GM18907 (cell line): ENCODE data around the gene ZNF219.
A peak's percentile ranks its signal among the peaks of the same experiment; 100 is the strongest.

Experiments
- ATAC-seq: cut with Tn5 transposase; IDR thresholded peaks from one replicate; pipeline ENCODE4 v1.9.1; 2021; ENCODE audit warnings: mild to moderate bottlenecking, moderate library complexity; ENCODE audit not compliant: unreplicated experiment

ZNF219 gene

GRCh38 chr14:21088687-21089086 is 9.8 kb downstream of the ZNF219 start:
- ATAC-seq = no peak

DNA sequence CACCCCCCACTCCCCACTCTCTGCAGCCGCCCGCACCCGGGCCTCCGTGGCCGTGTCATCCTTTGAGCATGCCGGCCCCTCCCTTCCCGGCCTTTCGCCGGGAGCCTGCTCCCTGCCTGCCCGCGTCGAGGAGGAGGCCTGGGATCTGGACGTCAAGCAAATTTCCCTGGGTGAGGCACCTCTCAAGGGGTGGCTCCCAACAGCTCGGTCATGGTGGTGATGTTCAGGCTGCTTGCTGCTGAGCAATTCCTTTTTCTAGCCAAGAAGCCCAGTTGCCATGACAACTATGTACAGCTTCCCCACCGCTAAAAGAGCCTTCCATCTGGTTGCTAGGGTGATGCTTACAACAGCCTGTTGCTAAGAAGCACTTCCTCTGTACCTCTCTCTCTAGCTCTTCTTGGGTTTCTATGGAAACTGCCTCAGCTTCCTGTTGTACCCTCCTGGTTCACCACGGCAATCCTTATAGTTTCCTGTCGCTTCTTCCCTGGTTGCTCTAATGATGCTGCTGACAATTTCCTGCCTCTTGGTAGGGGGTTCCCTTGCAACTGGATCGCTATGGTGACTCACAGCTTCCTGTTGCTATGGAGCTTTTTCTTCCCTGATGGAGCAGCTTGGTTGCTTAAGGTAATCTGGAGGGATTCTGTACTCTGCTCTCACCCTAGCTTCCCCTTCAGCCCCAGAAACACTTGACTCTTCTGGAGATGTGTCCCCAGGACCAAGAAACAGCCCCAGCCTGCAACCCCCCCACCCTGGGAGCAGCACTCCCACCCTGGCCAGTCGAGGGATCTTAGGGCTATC is 11.0 kb downstream of the ZNF219 start:
- ATAC-seq = peak; percentile 66

GRCh38 chr14:21086908-21087293 is 11.6 kb downstream of the ZNF219 start:
- ATAC-seq = no peak

GRCh38 chr14:21084998-21085853 is 13.2 kb downstream of the ZNF219 start:
- no peak for ATAC-seq

DNA sequence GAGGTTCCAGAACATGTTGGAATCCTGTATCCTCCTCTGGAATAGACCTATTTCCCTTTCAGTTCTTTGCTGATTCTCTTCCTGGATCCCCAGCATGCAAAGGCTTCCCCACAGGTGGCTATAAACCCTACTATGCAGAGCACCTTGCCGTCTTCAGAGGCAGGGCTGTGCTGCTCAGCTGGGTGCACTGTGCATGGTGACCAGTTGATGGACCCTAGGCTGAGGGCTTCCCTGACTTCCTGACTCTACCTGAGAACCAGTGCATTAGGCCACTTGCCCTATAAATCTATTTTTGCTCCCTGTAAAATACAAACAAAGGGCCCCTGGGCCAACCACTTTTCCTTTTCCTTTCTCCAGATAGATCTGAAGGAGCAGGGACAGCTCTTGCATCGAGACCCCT is 14.1 kb downstream of the ZNF219 start:
- ATAC-seq = no peak

DNA sequence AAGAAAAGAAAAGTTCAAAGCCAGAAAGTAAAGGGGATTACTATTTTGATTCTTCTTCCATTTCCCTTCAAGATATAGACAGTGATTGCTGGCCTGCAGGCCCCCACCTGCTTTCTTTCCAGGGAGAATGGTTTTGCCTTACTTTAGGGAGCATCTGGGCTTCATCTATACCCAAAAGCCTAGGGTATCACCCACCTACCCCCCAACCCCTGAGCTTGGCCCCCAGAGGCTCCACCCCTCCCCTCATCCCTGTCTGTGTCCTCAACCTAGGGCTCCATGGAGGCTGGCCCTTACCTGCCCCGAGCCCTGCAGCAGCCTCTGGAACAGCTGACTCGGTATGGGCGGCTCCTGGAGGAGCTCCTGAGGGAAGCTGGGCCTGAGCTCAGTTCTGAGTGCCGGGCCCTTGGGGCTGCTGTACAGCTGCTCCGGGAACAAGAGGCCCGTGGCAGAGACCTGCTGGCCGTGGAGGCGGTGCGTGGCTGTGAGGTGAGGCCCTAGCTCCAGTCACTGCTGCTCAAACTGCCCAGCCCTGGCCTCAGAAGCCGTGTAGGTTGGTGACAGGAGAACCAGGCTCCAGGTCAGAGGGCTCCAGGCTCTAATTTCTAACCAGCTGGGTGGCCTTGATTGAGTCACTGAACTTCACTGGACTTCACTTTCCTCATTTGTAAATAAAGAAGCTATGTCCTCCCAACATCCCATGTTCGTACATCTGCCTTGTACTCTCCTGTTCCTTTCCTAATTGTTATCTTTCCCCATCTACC is 14.7 kb downstream of the ZNF219 start:
- no peak for ATAC-seq

GRCh38 chr14:21081521-21082142 is 16.8 kb downstream of the ZNF219 start:
- ATAC-seq = no peak

DNA sequence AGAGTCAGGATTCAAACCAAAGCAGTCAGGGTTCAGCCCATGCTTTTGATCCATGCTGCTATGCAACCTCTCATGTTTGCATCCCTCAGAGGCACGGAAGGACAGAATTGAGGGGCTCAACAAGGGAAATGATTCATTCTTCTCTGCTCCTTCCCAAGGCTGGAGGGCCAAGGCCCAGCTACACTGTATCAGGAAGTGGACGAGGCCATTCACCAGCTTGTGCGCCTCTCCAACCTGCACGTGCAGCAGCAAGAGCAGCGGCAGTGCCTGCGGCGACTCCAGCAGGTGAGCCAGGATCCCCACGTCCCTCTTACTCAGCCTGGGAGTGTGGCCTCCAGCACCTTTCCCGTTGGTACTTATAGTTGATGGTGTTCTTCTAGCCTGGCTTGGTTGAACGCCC is 19.7 kb downstream of the ZNF219 start:
- no peak for ATAC-seq

DNA sequence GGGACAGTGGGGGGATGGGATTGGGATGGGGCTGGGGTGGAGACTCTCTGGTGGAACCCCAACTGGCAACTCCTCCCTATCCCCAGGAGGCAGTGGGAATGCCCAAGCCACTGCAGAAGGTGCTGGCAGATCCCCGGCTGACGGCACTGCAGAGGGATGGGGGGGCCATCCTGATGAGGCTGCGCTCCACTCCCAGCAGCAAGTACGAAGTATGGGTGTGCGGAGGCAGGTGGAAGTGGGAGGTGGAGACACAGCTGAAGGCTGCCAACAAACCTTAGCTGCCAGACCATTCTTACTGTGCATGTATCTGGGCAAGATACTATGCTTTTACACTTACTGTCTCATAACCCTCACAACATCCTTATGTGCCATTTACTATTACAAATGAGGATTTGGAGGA is 20.2 kb downstream of the ZNF219 start:
- ATAC-seq = no peak

DNA sequence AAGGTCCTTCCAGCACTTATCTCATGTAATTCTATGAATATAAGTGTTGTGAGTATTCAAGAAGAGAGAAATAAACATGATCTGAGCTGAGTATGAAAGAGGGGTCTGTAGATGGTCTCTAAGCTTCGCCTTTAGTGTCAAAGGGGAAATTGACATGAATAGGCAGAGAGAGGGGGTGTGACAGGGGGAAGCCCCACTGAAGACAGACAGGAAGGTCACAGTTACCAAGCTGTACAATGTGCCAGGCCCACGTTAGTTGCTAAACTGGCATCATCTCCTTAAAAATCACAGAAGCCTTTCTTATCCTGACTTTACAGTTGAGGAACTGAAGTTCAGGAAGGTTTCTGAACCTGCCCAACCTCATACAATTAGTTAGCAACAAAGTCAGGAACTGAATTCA is 20.8 kb downstream of the ZNF219 start:
- no peak for ATAC-seq

DNA sequence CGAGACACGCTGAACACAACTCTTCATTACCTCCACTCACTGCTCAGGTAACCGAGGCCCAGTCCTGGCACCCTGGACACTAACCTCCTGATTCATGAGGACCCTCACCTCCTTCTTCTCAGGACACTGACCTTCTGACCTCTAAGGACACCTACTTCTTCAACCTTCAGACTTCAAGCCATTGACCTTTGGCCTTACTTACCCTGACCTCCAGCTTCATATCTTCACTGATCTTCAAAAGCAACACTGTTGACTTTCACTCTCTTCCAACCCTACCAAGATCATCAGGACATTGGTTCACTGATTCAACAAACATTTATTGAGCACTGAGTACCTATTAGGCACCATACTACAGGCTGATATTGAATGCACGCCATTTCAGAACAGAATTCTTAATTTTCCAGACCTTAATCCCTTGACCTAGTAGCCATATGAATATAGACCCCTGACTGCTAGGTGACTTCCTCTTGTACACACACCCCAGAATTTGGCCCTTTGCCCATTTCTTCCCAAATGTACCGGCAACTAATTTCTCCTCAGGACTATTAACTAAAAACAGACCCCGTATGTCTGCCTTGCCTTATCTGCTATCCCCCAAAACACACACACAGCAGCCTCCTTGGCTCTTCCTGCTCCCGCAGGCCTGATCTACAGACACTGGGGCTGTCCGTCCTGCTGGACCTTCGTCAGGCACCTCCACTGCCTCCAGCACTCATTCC is 22.6 kb downstream of the ZNF219 start:
- no peak for ATAC-seq

DNA sequence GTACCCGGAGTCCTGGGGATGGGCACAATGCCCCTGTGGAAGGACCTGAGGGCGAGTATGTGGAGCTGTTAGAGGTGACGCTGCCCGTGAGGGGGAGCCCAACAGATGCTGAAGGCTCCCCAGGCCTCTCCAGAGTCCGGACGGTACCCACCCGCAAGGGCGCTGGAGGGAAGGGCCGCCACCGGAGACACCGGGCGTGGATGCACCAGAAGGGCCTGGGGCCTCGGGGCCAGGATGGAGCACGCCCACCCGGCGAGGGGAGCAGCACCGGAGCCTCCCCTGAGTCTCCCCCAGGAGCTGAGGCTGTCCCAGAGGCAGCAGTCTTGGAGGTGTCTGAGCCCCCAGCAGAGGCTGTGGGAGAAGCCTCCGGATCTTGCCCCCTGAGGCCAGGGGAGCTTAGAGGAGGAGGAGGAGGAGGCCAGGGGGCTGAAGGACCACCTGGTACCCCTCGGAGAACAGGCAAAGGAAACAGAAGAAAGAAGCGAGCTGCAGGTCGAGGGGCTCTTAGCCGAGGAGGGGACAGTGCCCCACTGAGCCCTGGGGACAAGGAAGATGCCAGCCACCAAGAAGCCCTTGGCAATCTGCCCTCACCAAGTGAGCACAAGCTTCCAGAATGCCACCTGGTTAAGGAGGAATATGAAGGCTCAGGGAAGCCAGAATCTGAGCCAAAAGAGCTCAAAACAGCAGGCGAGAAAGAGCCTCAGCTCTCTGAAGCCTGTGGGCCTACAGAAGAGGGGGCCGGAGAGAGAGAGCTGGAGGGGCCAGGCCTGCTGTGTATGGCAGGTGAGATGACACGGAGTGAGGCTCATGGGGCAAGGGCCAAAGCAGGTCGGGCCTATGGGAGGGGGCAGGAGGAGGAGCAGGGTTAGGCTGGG is 23.8 kb downstream of the ZNF219 start:
- ATAC-seq = no peak

GRCh38 chr14:21073921-21074320 is 24.5 kb downstream of the ZNF219 start:
- ATAC-seq = no peak

- no peak for ATAC-seq
Observed at GRCh38 chr14:21072781-21073339, 25.6 kb downstream of the ZNF219 start.

DNA sequence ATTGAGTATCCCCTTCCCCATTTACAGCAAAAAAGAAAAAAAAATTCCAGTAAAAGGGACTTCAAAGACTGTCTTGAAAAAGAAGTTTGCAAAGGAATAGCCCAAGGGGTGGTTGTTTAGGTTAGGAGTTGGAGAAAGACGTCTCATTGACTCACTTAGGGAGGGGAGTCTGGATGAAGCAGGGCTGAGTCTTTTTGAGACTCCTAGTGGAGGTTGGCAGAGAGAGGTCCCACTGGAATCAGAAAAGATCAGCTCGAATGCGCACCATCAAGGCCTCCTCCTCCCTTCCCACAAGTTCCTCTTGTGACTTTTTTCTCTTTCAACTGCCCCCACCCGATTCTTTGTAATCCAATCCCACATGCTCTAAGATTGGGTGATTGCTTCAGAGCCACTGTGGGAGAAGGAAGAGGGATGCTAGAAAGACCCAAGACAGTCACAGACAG is 26.4 kb downstream of the ZNF219 start:
- no peak for ATAC-seq

DNA sequence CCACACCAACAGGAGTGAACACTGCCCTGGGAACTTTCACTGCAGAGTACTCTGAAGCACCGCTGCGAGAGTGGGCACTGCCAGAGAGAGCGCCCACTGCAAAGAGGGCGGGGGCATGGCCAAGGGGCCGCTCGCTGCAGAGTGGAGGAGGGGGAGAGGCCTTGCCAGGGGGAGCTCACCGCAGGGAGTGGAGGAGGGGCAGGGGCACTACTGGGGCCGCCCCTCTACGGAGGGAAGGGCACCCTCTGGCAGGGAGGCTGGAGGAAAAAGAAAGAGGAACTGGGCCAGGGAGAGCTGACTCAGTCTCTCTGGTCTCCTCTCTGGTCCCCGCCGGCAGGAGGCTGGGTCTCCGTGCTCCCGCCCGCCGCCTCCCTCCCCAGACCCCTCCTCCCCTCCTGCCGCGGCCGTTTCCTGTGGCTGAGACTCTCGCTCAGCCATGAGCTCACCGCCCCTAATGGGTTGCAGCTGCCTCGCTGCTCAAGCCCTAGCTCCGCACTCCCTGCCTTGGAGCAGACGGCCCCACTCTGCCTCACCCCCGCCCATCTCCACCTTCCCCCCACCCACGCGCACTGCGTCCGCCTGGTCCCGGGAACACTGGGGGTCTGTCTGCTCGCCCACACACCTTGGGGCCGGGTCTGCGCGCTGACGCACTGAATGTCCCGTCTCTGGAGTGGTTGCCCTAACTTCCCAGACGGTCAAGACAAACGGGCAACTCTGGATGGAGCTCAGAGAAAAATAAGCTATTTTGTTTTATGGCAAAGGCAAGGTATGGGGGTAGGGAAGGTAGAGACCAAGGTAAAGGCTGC is 27.0 kb downstream of the ZNF219 start:
- peak; percentile 68 for ATAC-seq

DNA sequence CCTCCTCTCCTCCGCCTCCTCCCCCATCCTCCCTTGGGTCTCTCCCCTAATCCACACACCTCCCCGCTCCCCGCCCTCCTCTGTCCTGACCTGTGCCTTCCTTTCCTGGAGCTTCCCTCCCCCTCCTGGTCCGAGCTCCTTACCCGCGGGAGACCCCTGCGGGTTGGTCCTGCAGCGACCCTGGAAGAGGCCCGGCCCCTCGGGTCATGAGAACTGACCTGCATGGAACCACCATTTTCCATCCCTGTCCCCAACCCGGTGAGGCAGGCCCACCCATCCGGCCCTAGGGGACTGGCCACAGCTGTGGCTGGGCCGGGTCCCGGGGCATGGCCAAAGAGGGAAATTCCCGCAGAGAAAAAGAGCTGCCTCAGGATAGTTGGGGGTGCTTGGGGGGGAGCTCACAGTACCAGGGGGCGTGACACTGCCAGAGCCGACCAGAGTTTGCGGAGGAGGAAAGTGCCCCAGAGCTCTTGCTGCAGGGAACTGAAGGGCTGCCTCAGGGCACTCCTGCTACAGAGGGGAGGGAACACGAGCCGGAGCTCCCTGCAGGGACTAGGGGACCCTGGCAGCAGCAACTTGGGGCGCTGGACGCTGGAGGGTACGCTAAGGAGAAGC is 27.7 kb downstream of the ZNF219 start:
- peak; percentile 24 for ATAC-seq
